IPS-18c (cell line): ENCODE measurements around the gene APLF.
"Not testable (repeated sequence)": the region's sequence is repeated elsewhere in the genome, so short reads cannot be mapped to it uniquely, and the experiment has no call there.

ENCODE experiments used
- H3K4me3 ChIP-seq: 2 replicates; pipeline ENCODE4 v1.7.0; 2013; ENCODE audit warnings: low read depth, mild to moderate bottlenecking, low read length, moderate library complexity; ENCODE audit not compliant: insufficient read depth
- H3K9me3 ChIP-seq: one replicate; pipeline ENCODE4 v1.6.1; 2013; ENCODE audit warnings: mild to moderate bottlenecking, low read length, moderate library complexity; ENCODE audit not compliant: control insufficient read depth, insufficient read depth

The APLF gene

DNA sequence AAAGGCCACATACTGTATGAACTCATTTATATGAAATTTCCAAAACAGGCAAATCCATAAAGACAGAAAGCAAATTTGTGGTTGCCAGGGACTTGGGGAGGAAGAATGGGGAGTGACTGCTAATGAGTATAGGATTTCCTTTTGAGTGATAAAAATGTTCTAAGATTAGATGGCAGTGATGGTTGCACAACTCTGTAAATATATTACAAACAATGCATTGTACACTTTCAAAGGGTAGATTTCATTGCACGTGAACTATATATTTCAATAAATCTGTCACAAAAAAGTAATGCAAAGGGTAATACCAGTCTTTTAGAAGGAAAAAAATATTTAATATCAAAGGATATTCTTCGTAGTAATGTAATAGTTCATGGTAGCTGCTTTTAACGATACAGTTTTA lies 112.3 kb downstream of the APLF start:
- H3K9me3 ChIP-seq: no peaks in the 10 kb centered on the region
- H3K4me3 ChIP-seq: no peak overlapping the region

DNA sequence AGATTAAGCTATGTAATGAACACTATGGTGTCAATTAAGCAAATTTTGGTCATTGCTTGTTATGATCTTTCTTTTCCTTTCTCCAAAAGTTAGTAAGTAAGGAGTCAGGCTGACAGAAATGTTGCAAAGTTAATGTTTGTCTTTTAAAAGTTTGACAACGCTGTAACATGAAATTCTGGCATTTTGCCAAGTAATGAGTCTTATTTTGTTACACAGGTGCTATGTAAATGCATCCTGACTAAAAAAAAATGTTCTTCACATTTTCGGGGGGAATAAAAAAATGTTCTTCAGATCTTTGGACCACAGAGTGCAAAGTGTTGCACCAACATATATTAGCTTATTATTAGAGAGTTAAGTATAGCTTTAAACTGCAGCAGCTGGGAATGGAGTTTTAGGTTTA lies 121.2 kb downstream of the APLF start:
- Histone ChIP-seq H3K4me3 (no peak overlapping the region), H3K9me3 (no peaks in the 10 kb centered on the region)

DNA sequence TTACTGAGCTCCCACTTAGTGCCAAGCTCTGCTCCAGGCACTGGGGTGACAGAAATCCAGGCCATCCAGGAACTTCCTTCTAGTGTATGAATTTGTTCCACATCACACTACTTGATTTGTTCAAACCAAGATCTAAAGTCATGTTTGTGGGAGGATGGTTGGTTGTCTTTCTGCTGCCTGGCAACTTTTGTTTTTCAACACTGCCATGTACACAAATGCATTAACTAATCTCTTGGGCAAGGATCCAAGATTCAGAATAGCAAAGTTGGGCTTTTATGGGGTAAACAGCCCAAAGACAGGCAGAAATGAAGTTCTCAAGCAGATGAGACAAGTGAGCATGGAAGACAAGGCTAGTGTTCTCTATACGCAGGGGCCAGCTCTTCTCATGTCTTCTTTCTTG lies 122.6 kb downstream of the APLF start:
- Histone ChIP-seq H3K9me3 (no peaks in the 10 kb centered on the region), H3K4me3 (no peak overlapping the region)

- H3K9me3 ChIP-seq: no peaks in the 10 kb centered on the region
- no peak overlapping the region for H3K4me3 ChIP-seq
Measured at GRCh38 chr2:68590702-68591101, 123.3 kb downstream of the APLF start.

DNA sequence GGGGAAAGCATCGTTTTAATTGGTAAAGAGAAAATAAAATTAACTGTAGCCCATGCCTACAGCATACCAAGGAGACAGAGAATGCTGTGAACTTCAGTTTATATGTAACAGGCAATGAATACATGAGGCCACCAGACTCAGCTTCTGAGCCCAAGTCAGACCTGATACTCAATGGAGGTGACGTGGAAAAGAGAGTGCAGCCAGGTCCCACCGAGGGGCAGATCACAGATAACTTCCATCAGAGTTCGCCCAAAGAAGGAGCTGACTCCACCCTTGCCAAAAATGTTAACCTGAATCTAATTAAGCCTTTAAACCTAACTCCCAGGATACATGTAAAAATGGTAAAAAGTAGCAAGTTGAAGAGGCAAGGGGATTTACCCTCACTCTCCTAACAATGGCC lies 123.8 kb downstream of the APLF start:
- H3K9me3 ChIP-seq: no peaks in the 10 kb centered on the region

GRCh38 chr2:68594041-68594440 lies 126.7 kb downstream of the APLF start:
- no peaks in the 10 kb centered on the region for H3K9me3 ChIP-seq
- no peak overlapping the region for H3K4me3 ChIP-seq

More for the DNA sequence above, 123.8 kb downstream of the APLF start:
- H3K4me3 ChIP-seq: no peak overlapping the region

DNA sequence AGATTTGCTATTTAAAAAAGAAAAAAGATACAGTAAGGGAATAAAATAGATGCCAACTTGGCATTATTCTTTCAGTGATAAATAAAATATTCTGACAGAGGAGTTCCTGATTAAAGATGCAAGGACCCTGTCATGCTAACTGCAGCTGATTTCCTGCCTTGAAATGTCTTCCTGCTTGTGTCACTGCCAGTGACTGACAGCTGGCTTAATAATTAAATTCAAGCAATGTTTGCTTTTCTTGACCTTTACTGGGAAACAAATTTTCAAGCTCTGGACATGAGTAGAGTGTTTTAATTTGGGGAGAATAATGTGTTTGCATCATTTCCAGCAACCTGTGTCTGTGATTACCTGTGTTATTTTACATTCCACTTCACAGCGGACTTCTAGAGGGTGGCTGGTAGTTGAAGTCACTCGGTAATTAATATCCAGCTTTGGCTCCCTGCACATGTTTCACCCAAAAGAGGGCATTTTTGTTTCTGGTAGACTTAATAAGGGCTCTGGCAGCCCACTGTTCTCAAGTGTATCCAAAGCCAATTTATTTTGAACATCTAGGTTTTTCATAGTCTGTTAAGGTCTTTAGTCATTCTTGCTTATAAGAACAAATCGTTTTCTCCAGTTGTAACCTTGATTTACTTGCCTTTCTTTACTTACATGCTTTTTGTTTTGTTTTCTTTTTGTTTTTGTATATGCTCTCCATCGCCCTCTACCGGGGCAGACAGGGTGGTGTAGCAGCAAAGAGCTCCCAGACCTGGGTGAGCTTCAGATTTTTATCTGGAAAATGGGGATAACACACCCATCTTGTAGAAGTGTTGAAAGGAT lies 127.5 kb downstream of the APLF start:
- Histone ChIP-seq H3K4me3 (no peak overlapping the region), H3K9me3 (no peaks in the 10 kb centered on the region)

DNA sequence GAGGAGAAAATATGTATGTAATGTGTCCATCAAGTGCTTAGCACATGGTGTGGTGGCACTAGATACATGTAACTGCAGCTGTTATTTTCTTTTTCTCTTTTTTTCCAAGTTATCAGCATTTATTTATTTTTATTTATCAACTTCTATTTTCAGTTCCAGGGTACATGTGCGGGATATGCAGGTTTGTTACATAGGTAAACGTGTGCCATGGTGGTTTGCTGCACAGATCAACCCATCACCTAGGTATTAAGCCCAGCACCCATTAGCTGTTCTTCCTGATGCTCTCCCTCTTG lies 128.1 kb downstream of the APLF start:
- H3K9me3 ChIP-seq: not testable (repeated sequence)

GRCh38 chr2:68600495-68600894 lies 133.1 kb downstream of the APLF start:
- H3K9me3 ChIP-seq, H3K4me3 ChIP-seq: not testable (repeated sequence)

More for the DNA sequence above, 128.1 kb downstream of the APLF start:
- H3K4me3 ChIP-seq: not testable (repeated sequence)

GRCh38 chr2:68603059-68603458 lies 135.7 kb downstream of the APLF start:
- no peaks in the 10 kb centered on the region for H3K9me3 ChIP-seq
- no peak overlapping the region for H3K4me3 ChIP-seq

GRCh38 chr2:68604077-68604476 lies 136.7 kb downstream of the APLF start:
- Histone ChIP-seq H3K9me3 (no peaks in the 10 kb centered on the region), H3K4me3 (no peak overlapping the region)

DNA sequence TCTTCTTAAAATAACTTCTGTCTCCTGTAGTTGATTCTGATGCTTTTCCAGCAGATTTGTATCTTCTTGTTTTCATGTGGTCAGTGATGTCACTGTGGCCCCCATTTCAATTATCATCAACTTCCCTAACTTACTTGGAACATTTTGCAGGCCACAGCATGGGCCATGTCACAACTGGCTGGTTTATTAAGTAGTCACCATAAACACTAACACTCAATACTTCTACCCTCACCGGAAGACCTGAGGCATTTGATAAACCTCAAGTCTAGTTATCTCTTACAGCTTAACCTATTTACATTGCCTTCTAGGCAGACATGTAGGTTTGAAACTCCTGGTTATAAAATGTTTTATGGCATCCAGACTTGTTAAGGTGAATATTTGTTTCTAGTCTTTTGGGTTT lies 138.6 kb downstream of the APLF start:
- Histone ChIP-seq H3K4me3 (no peak overlapping the region), H3K9me3 (no peaks in the 10 kb centered on the region)

GRCh38 chr2:68606759-68607158 lies 139.4 kb downstream of the APLF start:
- Histone ChIP-seq H3K9me3 (no peaks in the 10 kb centered on the region), H3K4me3 (no peak overlapping the region)

GRCh38 chr2:68607837-68608236 lies 140.5 kb downstream of the APLF start:
- Histone ChIP-seq H3K9me3 (no peaks in the 10 kb centered on the region), H3K4me3 (no peak overlapping the region)

GRCh38 chr2:68612765-68613519 lies 145.6 kb downstream of the APLF start:
- Histone ChIP-seq H3K9me3 (no peaks in the 10 kb centered on the region), H3K4me3 (no peak overlapping the region)

- Histone ChIP-seq H3K9me3 (no peaks in the 10 kb centered on the region), H3K4me3 (no peak overlapping the region)
Measured at GRCh38 chr2:68620772-68621171, 153.4 kb downstream of the APLF start.

DNA sequence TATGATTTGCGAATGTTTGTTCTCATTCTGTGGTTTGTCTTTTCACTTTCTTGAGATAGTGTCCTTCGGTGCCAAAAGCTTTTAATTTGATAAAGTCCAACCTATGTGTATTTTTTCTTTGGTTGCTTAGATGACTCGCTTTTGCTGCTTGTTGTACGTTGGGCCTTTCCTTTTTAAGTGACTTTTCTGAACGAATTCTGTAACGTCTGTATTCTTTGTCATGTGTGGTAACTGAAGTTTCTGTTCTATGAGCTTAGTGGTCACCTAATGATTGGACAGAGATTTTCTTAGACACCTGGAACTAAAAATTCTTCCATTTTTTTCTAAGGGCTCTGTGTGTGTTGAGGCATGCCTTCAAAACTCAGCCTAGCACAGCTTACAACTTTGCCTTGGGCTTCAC lies 156.4 kb downstream of the APLF start:
- Histone ChIP-seq H3K4me3 (no peak overlapping the region), H3K9me3 (no peaks in the 10 kb centered on the region)

DNA sequence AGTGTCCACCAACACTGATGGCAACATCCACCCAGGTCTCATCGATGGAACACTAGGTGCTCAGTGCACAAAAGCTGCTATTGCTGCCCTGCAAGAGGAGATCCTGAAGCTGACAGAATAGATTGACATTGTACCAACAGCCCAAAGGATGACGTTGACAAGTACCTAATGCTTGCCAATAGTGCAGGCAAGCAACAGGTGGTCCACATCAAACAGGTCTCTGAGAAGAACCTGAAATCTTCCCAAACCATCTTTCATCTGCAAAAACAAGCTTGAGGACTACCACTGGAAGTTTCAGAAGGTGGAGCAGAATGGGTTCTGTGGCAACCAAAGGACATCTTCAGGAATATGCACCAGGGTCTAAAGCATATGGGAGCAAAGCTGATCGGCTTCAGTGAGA lies 160.2 kb downstream of the APLF start:
- Histone ChIP-seq H3K9me3 (no peaks in the 10 kb centered on the region), H3K4me3 (no peak overlapping the region)
